ENCODE measurements around the gene TBC1D5.

The TBC1D5 gene

GRCh38 chr3:17430582-17430981, 311.8 kb downstream of the TBC1D5 start:
- Histone ChIP-seq H4K20me1 (ENCODE audit: insufficient read depth, low read length, poor library complexity, severe bottlenecking) (no peaks in the 10 kb centered on the region), H3K9me3 (ENCODE audit: insufficient read depth, low read depth, low read length) (no peaks in the 10 kb centered on the region), H3K27me3 (ENCODE audit: insufficient read depth, low read length, poor library complexity, severe bottlenecking) (no peaks in the 10 kb centered on the region), H3F3A (ENCODE audit: low read depth) (no peaks in the 10 kb centered on the region), H3K79me2 (ENCODE audit: insufficient read depth, low read length) (no peaks in the 10 kb centered on the region), H3K9me2 (replicated peaks; ENCODE audit: low read depth, low read length) (no peaks in the 10 kb centered on the region), H3K4me2 (ENCODE audit: low read depth, low read length, poor library complexity, severe bottlenecking) (no peak overlapping the region), H3K9ac (ENCODE audit: low read depth, low read length, poor library complexity, severe bottlenecking) (no peak overlapping the region), H3K36me3 (ENCODE audit: insufficient read depth, low read length) (peaks cover 4% of the 10 kb centered on the region; the same call in 1 of the 2 replicates), H3K4me1 (ENCODE audit: insufficient read depth, low read length, poor library complexity, severe bottlenecking) (no peaks in the 10 kb centered on the region), H2AFZ (ENCODE audit: low read length) (no peak overlapping the region), H3K4me3 (ENCODE audit: low read length, poor library complexity, severe bottlenecking) (no peak overlapping the region)
- TF ChIP-seq EZH2phosphoT487 (IDR thresholded peaks at IDR 0.05; ENCODE audit: borderline replicate concordance) (no peak), CTCF (conservative IDR thresholded peaks at IDR 0.05; ENCODE audit: low read length) (no peak)

GRCh38 chr3:17423786-17424536, 318.5 kb downstream of the TBC1D5 start:
- Histone ChIP-seq H3K79me2 (ENCODE audit: insufficient read depth, low read length) (no peaks in the 10 kb centered on the region), H3K4me2 (ENCODE audit: low read depth, low read length, poor library complexity, severe bottlenecking) (no peak overlapping the region), H4K20me1 (ENCODE audit: insufficient read depth, low read length, poor library complexity, severe bottlenecking) (no peaks in the 10 kb centered on the region), H3K36me3 (ENCODE audit: insufficient read depth, low read length) (no peaks in the 10 kb centered on the region), H3K27me3 (ENCODE audit: insufficient read depth, low read length, poor library complexity, severe bottlenecking) (no peaks in the 10 kb centered on the region), H3K9me2 (replicated peaks; ENCODE audit: low read depth, low read length) (no peaks in the 10 kb centered on the region), H3K9me3 (ENCODE audit: insufficient read depth, low read depth, low read length) (no peaks in the 10 kb centered on the region), H2AFZ (ENCODE audit: low read length) (no peak overlapping the region), H3F3A (ENCODE audit: low read depth) (no peaks in the 10 kb centered on the region), H3K4me3 (ENCODE audit: low read length, poor library complexity, severe bottlenecking) (no peak overlapping the region), H3K9ac (ENCODE audit: low read depth, low read length, poor library complexity, severe bottlenecking) (no peak overlapping the region), H3K4me1 (ENCODE audit: insufficient read depth, low read length, poor library complexity, severe bottlenecking) (no peaks in the 10 kb centered on the region)
- TF ChIP-seq EZH2phosphoT487 (IDR thresholded peaks at IDR 0.05; ENCODE audit: borderline replicate concordance) = no peak
- TF ChIP-seq CTCF (conservative IDR thresholded peaks at IDR 0.05; ENCODE audit: low read length) = no peak

GRCh38 chr3:17422636-17423035, 319.8 kb downstream of the TBC1D5 start:
- no peaks in the 10 kb centered on the region for H3F3A ChIP-seq (ENCODE audit: low read depth)
- H3K36me3 ChIP-seq (ENCODE audit: insufficient read depth, low read length) = no peaks in the 10 kb centered on the region
- no peak overlapping the region for H3K4me3 ChIP-seq (ENCODE audit: low read length, poor library complexity, severe bottlenecking)
- no peaks in the 10 kb centered on the region for H3K79me2 ChIP-seq (ENCODE audit: insufficient read depth, low read length)
- no peaks in the 10 kb centered on the region for H4K20me1 ChIP-seq (ENCODE audit: insufficient read depth, low read length, poor library complexity, severe bottlenecking)
- no peaks in the 10 kb centered on the region for H3K27me3 ChIP-seq (ENCODE audit: insufficient read depth, low read length, poor library complexity, severe bottlenecking)
- H3K4me2 ChIP-seq (ENCODE audit: low read depth, low read length, poor library complexity, severe bottlenecking) = no peak overlapping the region
- H3K4me1 ChIP-seq (ENCODE audit: insufficient read depth, low read length, poor library complexity, severe bottlenecking) = no peaks in the 10 kb centered on the region
- no peak for TF ChIP-seq CTCF (conservative IDR thresholded peaks at IDR 0.05; ENCODE audit: low read length)
- no peak for TF ChIP-seq EZH2phosphoT487 (IDR thresholded peaks at IDR 0.05; ENCODE audit: borderline replicate concordance)
- H3K9me2 ChIP-seq (replicated peaks; ENCODE audit: low read depth, low read length) = no peaks in the 10 kb centered on the region
- H2AFZ ChIP-seq (ENCODE audit: low read length) = no peak overlapping the region
- no peak overlapping the region for H3K9ac ChIP-seq (ENCODE audit: low read depth, low read length, poor library complexity, severe bottlenecking)
- no peaks in the 10 kb centered on the region for H3K9me3 ChIP-seq (ENCODE audit: insufficient read depth, low read depth, low read length)

Measured in Loucy (cell line).